ENCODE data around the gene PEF1.

The PEF1 gene

DNA sequence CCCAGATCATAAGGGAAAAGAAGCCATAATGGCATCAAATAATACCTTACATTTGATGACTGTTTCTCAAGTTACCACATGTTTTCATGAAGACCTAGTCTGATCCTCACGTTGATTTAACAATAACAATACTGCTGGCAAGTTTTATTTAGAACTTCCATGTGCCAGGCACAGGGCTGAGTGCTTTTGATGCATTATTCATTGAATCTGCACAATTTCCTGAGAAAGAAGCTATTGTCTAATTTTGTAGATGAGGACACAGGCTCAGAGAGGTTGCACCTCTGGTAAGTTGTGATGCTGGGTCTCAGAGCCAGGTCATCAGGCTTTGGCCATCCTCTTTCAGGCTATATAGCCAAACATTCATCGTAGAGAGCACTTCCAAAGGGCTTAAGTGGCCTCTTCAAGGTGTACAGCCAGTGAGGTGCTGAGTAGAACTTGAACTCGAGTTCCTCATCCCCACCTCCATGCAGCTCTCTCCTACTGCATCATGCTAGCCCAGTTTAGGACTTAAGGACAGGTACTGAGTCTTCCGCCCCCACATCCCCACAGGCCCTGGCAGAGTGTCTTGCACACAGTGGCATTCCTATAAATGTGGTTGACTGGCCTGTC is 8.3 kb upstream of the PEF1 start:
- no peak for DNase-seq

DNA sequence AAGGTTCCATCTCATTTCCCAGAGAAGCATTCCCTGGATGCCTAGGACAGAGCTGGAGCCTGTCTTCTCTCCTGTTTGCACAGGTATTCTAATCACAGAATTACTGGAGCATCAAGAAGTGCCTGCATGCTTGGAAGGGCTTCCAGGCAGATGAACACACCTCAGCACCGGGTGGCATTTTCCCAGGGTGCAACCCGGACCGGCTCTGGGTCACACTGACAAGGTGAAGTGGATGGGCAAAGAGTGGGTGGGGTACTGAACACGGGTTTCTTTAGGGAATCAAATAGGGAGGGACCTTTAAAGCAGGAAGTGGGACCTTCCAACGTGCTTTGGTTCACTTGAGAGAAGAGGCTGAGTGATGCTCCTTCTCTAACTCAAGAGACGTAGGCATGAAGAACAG is 7.1 kb upstream of the PEF1 start:
- no peak for DNase-seq

DNA sequence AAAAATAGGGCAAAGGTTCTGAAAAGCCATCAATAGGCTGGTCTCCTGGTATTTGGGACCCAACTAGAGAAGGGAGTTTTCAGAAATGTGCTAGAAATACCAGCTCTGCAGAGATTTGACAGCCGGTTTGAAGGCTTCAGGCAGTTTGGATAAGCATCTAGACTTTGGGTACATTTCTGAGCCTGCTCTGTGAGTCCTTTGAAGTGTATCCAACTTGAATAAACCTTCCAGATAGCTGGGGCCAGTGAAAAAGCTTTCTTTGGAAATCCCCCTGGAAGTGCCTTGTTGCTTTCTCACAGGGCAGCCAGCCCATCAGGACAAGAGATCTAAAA is 6.4 kb upstream of the PEF1 start:
- no peak for DNase-seq

DNA sequence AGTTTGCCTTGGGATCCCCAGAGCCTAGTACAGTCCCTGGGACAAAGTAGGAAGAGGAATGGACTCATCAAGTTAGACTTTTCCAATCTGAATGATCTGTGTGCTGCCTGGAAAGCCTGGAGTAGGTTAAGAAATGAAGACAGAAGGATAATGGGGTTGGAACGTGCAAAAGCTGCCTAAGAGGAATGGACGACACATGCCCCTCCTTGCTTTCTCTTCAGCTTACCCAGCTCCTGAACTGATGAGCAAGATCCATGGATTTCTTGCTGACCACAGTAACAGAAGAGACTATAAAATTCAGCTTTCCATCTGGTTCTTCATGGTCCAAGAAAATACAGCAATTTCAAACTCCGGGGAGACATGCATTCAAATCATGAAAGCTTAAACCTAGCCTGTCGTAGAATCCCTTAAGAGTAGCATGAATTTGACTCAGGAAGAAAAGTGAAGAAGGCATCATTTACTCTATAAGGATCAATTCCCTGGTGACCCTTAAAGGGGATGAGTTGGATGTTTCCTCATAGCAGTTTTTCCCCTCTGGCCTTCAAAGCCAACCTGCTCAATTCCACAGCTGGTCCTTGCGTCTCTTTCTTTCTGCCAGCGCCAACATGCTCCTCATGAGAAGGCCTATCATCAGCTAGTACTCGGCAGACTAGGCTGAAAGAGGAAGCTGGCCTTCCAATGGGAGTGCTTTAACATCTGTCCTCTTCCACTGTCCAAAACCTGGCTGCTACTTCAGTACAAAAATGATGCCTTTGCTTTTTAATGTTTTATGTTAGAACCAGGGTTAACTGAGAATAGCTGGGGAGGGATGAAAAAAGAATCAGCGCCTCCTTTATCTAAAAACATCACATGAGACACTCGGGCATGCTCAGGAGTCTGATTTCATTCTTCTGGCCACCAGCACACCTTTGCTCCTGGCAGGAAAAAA is 5.7 kb upstream of the PEF1 start:
- DNase-seq, result no peak

DNA sequence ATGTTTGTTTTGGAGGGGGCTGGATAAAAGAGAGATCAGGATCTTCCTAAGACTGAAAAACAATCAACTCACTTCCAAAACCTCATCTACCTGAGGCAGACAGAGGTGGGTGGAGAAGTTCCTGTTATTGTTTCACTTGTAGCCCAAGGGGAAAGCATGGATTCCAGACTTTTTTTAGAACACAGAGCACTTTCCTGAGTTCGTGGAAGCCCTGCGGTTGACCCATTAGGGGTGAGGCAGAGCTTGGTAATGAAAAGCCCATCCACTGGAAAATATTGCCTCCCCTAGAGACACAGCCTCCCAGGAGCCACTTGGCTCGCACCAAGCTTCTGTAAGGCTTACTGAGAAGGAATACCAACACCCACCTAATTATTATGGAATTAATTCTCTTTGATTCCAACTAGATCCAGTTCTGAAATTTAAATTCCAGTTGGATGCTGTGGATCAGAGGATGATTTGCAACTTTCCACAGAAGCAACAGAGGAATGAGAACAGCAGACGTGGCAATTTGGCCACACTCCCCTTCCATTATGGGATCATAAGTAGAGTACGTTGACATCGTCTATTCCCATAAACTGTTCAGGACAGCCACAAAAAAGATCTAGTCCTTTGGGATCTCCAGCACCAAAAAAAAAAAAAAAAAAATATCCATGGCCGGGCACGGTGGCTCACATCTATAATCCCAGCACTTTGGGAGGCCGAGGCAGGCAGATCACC is 4.1 kb upstream of the PEF1 start:
- DNase-seq, result no peak

DNA sequence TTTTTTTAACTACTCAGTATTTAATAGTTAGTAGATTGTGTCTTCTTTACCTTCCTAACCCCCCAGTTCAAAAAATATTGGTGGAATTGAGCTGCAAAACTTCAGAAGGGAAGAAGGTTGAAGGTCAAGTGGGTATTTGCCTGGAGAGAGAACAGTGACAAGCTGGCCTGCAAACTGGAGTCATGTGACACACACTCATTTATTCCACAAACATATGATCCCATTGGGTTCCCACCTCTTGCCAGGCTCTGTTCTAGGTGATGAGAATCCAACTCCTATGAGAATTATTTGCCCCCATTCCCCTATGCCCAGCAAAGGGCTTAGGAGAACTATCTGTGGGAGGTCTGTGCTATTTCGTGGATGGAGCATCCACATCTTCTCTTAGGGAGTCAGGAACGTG is 3.5 kb upstream of the PEF1 start:
- DNase-seq, result no peak

DNA sequence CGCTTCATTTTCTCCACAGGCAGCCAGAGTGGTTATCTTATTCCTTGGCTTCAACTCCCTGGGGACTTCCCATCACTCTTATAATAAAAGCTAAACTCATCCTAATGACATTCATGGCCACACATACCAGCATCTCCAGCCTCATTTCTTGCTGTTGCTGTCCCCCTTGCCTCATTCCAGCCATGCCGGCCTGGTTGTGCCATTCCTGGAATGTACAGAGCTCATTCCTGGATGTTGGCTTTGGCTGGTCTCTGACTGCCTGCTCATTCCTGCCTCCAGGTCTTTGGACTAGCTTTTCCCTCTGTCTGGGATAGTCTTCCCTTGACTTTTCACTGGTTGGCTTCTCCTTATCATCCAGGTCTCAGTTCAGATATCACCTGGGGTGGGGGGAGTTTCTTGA is 2.4 kb upstream of the PEF1 start:
- DNase-seq, result no peak

DNA sequence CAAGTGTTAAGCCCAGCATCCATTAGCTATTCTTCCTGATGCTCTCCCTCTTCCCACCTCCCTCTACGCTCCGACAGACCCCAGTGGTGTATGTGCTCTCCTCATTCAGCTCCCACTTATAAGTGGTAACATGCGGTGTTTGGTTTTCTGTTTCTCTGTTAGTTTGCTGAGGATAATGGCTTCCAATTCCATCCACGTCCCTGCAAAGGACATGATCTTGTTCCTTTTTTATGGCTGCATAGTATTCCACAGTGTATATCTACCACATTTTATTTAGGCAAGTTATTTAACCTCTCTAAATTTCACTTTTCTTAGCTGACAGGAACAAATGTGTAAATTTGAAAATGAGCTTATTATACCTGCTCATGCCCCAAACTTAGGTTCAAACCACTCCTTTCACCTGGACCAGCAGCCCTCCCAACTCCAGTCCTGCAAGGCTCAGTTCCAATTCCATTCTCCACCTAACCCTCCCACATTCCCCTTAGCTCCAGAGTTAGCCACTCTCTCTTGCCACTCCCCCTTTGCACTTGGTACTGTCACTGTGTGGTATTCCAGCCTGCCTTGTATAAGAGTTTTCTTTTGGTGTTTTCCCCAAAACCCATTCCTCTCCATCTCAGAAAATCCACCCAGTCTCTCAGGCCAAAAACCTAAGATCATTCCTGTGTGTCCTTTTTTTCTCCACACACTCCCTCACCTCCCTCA is 1.7 kb upstream of the PEF1 start:
- DNase-seq, result no peak

DNA sequence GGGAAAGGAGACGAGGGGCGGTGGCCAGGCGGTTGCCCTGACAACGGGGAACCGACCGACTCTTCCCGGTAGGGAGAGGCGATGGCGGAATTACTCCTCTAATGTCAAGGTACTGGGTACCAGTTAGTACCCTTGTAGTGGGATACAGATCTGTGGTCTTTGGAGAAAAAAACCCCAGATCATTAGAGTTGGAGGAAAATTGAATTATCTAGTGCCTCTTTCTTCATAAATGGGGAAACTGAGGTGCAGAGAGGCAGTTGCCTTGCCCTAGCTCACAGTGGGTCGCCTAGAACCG is 545 bp upstream of the PEF1 start:
- no peak for DNase-seq

DNA sequence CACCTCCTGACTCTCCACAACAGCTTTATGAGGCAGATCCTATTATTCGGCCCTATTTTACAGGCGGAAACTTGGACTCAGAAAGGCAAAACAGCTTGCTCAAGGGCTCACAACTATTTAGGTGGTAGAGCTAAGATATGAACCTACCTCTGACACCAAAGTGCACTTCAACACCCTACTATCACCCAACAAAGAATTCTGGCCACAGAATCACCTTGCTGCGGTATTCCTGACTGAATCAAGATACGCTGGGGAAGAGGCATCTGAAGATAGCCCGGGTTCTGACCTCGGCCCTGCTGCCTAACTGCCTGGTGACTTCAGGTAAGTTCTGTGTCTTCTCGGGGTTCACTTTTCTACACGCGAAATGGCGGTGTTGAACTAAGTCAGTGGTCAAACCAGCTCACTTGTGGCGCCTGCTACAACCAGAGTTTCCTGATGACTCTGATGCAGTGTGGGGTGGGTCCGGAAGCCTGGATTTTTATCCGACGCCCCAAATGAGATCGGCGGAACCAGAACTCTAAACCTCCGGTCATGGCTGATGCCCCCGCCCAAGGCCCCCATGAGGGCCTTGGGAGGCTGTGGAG is 608 bp downstream of the PEF1 start:
- no peak for DNase-seq

DNA sequence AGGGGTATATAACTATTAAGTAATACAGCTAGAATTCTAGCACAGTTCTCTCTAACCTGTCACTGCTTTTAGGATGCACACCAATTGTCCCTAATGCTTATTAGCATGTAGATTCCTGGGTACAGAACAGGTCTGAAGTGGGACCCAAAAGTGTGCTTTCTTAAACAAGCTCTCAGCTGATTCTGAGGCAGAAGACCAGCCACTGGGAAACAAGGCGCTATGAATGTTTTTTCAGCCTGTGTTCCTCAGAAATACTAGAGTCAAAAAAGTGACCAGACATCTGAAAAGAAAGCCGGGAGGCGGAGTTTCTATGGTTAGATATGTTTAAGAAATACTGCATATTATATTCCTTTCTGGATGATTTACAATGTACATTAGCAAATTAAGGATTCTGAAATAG is 1.8 kb downstream of the PEF1 start:
- DNase-seq, result no peak

DNA sequence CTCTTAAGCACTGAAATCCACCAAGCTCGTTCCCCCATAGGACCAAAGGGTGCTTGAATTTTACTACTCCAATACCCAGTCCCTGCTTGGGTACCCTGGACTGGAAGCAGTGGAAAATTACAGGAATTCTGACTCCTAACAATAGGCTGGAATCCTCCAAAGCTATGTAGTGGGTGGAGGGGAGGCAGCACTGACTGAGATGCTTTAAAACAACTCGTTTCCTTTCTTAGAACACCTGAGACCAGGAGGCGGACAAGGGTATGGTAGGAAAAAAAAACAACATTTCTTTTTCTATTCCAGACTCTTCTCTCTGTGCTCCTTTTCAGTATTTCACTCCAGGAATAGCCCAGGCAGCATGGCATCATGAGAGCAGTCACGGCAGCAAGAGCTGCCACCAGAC is 2.3 kb downstream of the PEF1 start:
- DNase-seq, result no peak

DNA sequence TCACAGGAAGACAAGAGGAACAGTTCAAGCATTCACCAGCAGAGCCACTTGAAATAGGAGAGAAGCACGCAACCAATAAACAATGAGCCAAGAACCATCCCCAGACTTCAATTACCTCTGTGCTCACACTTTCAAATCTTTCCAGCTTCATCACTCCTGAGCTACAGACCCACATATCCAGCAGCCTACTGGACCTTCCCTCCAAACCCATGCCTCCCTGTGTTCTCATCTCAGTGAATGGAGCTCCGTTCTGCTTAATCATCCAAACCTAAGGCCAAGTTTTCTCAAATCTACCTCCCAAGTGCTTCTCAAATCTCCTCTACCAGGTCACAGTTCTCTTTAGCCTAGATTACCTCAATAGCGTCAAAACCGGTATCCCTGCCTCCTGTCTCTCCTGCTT is 3.7 kb downstream of the PEF1 start:
- DNase-seq, result no peak

DNA sequence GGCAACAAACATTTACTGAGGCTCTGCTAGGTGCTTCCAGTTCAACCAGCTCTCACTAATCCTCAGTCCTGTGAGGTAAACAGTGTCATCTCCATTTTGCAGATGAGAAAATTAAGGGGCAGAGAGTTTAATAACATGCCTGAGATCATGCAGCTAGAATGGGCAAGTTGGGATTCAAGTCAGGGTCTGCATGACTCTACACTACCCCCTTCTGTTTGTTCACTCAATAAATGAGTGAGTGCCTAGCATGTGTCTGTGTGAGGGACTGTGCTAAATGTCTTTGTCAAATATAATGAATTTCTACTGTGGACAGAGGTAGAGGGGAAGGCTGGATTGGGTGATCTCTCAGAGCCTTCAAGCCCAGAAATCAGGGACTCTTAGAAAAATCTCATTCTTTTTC is 4.5 kb downstream of the PEF1 start:
- no peak for DNase-seq

DNA sequence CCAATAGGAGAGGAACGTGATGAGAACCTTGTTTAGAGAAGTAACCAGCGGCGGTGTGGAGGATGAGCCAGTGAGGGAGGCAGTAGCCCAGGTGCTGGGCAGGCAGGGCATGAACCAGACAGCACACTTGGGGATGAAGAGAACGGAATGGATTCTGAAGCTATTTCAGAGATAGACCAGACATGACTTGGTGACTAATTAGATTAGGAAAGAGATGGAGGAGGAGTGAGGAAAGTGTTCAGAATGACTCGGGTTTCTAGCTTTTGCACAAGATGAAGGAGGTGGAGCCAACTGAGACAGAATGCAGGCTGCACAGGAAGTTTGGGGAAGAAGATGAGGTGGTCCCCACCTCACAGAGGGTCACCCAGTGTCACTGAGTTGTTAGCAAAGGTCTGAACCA is 5.1 kb downstream of the PEF1 start:
- DNase-seq, result no peak

DNA sequence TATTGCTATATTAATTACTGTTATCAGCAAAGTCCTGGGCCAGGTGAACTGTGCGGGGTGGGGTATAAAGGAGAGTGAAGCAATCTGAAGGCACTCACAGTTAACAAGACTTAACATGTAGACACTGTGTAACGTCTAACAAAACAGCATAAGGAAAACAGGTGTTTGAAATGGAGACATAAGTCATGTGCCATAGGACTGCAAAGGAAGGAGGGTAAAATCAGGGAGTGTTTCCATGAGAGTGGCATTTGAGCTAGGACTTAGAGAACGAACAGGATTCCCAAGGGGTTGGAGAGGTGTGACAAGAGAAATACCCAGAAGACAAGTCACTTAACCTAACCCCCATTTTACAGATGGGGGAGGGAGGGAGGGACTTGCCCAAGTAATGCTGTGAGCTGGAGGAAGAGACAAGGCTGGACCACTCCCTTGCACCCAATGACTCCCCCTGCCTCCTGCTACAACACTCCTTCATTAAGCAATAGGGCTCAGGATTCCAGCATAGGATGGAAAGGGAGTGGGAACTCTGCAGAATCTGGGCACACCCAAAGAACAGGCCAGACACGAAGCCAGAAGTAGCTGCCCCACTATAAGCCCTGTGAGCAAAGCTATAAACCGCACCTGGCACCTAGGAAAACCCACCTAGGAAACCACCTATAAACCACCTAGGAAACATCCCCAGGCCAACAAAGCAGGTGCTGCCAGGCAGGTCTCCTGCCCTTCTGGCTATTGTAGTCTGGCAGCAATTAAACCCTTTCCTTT is 6.6 kb downstream of the PEF1 start:
- no peak for DNase-seq

DNA sequence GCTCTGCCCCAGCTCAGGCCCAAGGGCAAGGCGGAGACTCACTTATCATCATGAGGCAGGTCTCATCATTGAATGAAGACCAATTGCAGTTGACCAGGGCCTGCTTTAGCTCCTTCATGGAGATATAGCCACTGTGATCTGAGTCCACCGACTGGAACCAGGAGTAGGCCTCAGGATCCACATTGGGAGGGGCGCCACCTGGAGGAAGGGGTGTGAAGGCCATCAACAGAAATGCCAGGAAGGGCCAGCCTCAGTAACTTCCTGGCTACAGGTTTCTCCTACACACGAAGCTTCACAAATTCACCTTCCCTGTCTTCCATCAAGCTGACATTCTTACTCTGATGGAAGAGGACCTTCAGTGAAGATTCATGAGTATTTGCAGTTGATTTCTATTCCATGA is 11.6 kb downstream of the PEF1 start:
- no peak for DNase-seq

DNA sequence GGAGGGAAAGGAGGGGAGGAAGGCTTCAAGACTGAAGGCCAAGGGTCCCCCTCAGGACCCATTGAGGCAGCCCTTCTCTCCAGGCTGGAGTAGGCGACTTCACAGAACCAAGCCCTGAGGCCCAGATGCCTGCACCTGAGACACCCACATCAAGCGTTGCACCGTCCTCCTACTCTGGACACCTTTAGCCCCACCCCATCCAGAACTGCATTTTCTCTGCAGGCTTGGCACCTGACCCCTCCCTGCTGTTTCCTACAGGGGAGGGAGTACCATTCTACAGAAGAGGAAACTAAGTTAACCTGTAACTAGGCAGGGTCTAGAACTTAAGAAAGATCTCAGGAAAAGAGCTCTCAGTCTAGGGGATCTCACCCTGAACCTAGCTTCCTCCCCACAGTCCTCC is 12.0 kb downstream of the PEF1 start:
- no peak for DNase-seq

DNA sequence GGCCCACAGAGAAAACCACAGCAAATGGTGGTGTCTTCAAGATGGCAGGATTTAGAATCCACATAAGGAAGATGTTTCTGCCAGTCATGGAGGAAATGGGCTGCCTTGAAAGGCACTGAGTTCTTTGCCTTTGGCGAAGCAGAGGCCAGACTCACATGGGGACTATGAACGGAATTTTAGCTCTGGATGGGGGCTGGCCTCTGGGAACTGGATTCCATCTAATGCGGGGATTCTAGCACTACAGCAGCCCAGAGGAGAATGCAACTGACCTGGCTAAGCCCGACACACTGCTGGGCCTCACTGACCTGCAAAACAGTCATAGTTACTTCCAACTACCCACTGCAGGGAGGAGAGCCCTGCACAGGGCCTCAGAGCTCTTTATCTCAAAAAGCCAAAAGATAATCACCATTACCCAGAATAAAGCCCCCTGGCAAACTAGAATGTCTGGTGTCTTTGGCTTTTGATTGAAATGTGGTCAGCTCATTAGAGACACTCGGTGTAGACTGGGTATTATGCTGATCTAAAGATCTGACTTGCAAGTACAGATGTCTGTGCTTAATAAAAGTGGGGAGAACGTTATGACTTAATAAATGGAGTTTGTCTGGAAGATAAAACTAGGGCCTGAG is 15.6 kb downstream of the PEF1 start:
- no peak for DNase-seq

DNA sequence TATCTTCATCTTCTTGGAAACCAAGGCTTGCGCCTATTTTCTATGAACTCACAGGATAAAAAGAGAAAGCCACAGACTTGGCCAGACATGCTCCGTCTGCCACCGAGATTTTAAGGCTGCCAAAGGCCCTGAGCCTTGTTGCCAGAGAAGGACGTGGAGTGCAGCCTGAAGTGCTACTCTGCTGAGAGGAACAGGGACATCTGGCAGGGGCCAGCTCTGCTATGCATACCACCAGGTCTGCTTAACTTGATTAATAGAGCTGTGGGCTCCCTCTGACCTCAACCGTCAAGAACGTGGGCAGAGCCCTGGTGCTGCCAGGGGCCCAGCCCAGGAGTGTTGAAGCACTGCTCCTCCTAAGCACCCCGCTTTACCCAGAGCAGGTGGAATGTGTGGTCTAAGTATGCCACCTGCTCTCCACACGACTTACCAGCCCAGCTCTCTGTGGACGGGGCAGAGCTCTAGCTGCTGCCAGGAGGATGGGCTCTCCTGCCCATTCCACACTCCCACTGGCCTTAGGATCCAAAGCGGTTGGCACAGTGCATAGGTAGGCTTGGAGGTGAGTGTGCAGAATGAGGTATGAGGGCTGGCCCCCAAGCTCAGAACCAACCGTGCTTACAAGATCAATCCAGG is 16.6 kb downstream of the PEF1 start:
- DNase-seq, result peak; percentile 84

DNA sequence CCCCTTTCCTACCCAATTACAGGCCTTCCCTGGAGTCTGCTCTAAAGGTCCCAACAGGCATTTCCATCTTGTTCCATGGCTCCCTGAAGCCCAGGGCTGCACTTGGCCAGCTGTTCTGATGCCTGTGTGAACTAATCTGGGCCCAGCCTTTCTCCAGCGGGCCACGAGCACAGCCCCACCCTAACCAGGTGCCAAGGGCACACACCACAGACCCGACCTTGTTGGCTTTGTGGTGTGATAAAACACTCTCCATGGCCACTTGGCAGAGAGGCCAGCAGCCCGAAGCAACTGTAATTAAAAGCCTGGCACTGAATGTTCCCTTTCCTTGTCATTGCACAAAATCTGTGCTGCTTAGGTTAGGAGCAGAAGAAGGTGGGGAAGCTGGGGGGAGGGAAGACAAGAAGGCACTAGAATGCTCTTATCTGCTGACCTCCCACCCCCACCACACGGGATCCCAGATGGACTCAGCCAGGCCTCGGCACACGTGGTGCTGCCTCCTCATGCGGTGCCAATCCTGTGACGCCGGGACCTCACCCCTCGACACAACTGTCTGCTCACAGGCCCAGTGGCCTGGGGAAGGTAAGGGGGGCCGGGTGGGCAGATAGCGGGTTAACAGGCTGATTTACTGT is 17.3 kb downstream of the PEF1 start:
- DNase-seq, result peak; percentile 84
